H9 (cell line): ENCODE results near the gene ZBTB20. TPM values are rescaled to one million over a fixed set of nuclear protein-coding genes. Genes with fewer than 3 reads are reported as not detected.

ENCODE experiments used
- DNase-seq: peaks from one replicate; pipeline ENCODE4 v3.0.0-alpha.2; 2017
- H2AFZ ChIP-seq: one replicate; pipeline ENCODE4 v1.6.1; 2013; ENCODE audit warnings: mild to moderate bottlenecking, low read length, control low read depth, moderate library complexity
- H2AK5ac ChIP-seq: 2 replicates; pipeline ENCODE4 v1.6.1; 2013; ENCODE audit warnings: low read length, control low read depth, mixed read lengths; ENCODE audit not compliant: insufficient read length
- H2BK120ac ChIP-seq: one replicate; pipeline ENCODE4 v1.6.1; 2013; ENCODE audit warnings: low read depth, mild to moderate bottlenecking, low read length, control low read depth, inconsistent platforms; ENCODE audit not compliant: poor library complexity, severe bottlenecking
- H2BK12ac ChIP-seq: 2 replicates; pipeline ENCODE4 v1.6.1; 2013; ENCODE audit warnings: low read length, control low read depth, mixed read lengths, low read depth; ENCODE audit not compliant: insufficient read length
- H2BK15ac ChIP-seq: 2 replicates; pipeline ENCODE4 v1.6.1; 2013; ENCODE audit warnings: low read depth, low read length, control low read depth
- H2BK20ac ChIP-seq: one replicate; pipeline ENCODE4 v1.6.1; 2013; ENCODE audit warnings: low read depth, mild to moderate bottlenecking, low read length, control low read depth, inconsistent platforms; ENCODE audit not compliant: poor library complexity, severe bottlenecking
- H2BK5ac ChIP-seq: 2 replicates; pipeline ENCODE4 v1.6.1; 2013; ENCODE audit warnings: low read length, control low read depth, mixed read lengths; ENCODE audit not compliant: insufficient read length
- H3K14ac ChIP-seq: 2 replicates; pipeline ENCODE4 v1.6.1; 2013; ENCODE audit warnings: low read length, control low read depth; ENCODE audit not compliant: insufficient read depth
- H3K18ac ChIP-seq: 2 replicates; pipeline ENCODE4 v1.6.1; 2013; ENCODE audit warnings: low read depth, mild to moderate bottlenecking, mixed read lengths, low read length, control low read depth; ENCODE audit not compliant: insufficient read length
- H3K23ac ChIP-seq: 2 replicates; pipeline ENCODE4 v1.6.1; 2013; ENCODE audit warnings: low read length, control low read depth, mixed read lengths, low read depth; ENCODE audit not compliant: insufficient read length
- H3K23me2 ChIP-seq: 2 replicates; pipeline ENCODE4 v1.6.1; 2013; ENCODE audit warnings: low read depth, mild to moderate bottlenecking, mixed read lengths, low read length, control low read depth; ENCODE audit not compliant: insufficient read length, poor library complexity, severe bottlenecking
- H3K27ac ChIP-seq: 2 replicates; pipeline ENCODE4 v1.5.1; 2013; ENCODE audit warnings: low read length, control low read depth, mixed read lengths, low read depth; ENCODE audit not compliant: insufficient read length
- H3K27me3 ChIP-seq: 2 replicates; pipeline ENCODE4 v1.6.1; 2013; ENCODE audit warnings: low read length, control low read depth, inconsistent platforms; ENCODE audit not compliant: insufficient read depth
- H3K4ac ChIP-seq: 2 replicates; pipeline ENCODE4 v1.6.1; 2013; ENCODE audit warnings: low read depth, mild to moderate bottlenecking, control low read depth, inconsistent platforms, low read length, moderate library complexity
- H3K4me1 ChIP-seq: 2 replicates; pipeline ENCODE4 v1.6.1; 2013; ENCODE audit warnings: low read length, control low read depth, inconsistent platforms; ENCODE audit not compliant: insufficient read depth
- H3K4me2 ChIP-seq: 2 replicates; pipeline ENCODE4 v1.6.1; 2013; ENCODE audit warnings: low read length, control low read depth, mixed read lengths; ENCODE audit not compliant: insufficient read length, insufficient read depth
- H3K56ac ChIP-seq: 2 replicates; pipeline ENCODE4 v1.6.1; 2013; ENCODE audit warnings: low read depth, mild to moderate bottlenecking, mixed read lengths, low read length, control low read depth; ENCODE audit not compliant: insufficient read length
- H3K79me1 ChIP-seq: 2 replicates; pipeline ENCODE4 v1.6.1; 2013; ENCODE audit warnings: low read depth, mild to moderate bottlenecking, moderate library complexity, low read length, control low read depth, inconsistent platforms; ENCODE audit not compliant: insufficient read depth, poor library complexity, severe bottlenecking
- H3K79me2 ChIP-seq: 2 replicates; pipeline ENCODE4 v1.6.1; 2013; ENCODE audit warnings: low read length, control low read depth, inconsistent platforms; ENCODE audit not compliant: insufficient read depth
- H3K9ac ChIP-seq: 2 replicates; pipeline ENCODE4 v1.6.1; 2013; ENCODE audit warnings: low read length, control low read depth, mixed read lengths; ENCODE audit not compliant: insufficient read length; ENCODE audit errors: extremely low read depth
- H3K9me3 ChIP-seq: one replicate; pipeline ENCODE4 v1.6.1; 2013; ENCODE audit warnings: low read depth, low read length, inconsistent platforms; ENCODE audit not compliant: control insufficient read depth
- H3T11ph ChIP-seq: one replicate; pipeline ENCODE4 v1.6.1; 2013; ENCODE audit warnings: mild to moderate bottlenecking, low read length, control low read depth, inconsistent platforms
- H4K20me1 ChIP-seq: one replicate; pipeline ENCODE4 v1.6.1; 2013; ENCODE audit not compliant: control insufficient read depth, insufficient read length, insufficient read depth
- H4K5ac ChIP-seq: 2 replicates; pipeline ENCODE4 v1.6.1; 2013; ENCODE audit warnings: low read depth, mild to moderate bottlenecking, mixed read lengths, low read length, control low read depth; ENCODE audit not compliant: insufficient read length
- H4K8ac ChIP-seq: replicated peaks from 2 replicates; pipeline ENCODE4 v1.6.1; 2013; ENCODE audit warnings: low read length, control low read depth, mixed read lengths, low read depth; ENCODE audit not compliant: insufficient read length
- H4K91ac ChIP-seq: 2 replicates; pipeline ENCODE4 v1.6.1; 2013; ENCODE audit warnings: low read depth, mild to moderate bottlenecking, moderate library complexity, mixed read lengths, low read length, control low read depth; ENCODE audit not compliant: insufficient read length
- H3K27ac Mint-ChIP-seq, 3 experiments: 2 replicates in 2 of 3; 3 replicates in 1 of 3; pipeline ENCODE4 v1.8.0; 2020 to 2021; ENCODE audit warnings: mixed read lengths in 3 of 3, mild to moderate bottlenecking in 1 of 3, moderate library complexity in 1 of 3
- H3K27me3 Mint-ChIP-seq: 2 replicates; pipeline ENCODE4 v1.8.0; 2021; ENCODE audit warnings: low read depth, mild to moderate bottlenecking, moderate library complexity, mixed read lengths
- H3K36me3 Mint-ChIP-seq, 3 experiments: 2 replicates in 2 of 3; 3 replicates in 1 of 3; pipeline ENCODE4 v1.8.0; 2020 to 2021; ENCODE audit warnings: low read depth in 3 of 3, mixed read lengths in 3 of 3; ENCODE audit not compliant: insufficient read depth in 1 of 3
- H3K4me1 Mint-ChIP-seq, 2 experiments: 2 replicates each; pipeline ENCODE4 v1.8.0; 2020; ENCODE audit warnings: mixed read lengths in 2 of 2
- H3K4me3 Mint-ChIP-seq, 2 experiments: 2 replicates in 1 of 2; 3 replicates in 1 of 2; pipeline ENCODE4 v1.8.0; 2020 to 2021; ENCODE audit warnings: mild to moderate bottlenecking in 2 of 2, mixed read lengths in 2 of 2, moderate library complexity in 1 of 2
- H3K9me3 Mint-ChIP-seq, 2 experiments: 2 replicates in 1 of 2; 3 replicates in 1 of 2; pipeline ENCODE4 v1.8.0; 2020; ENCODE audit warnings: mild to moderate bottlenecking in 2 of 2, mixed read lengths in 2 of 2, moderate library complexity in 1 of 2
- CTCF ChIP-seq: fragments of 200-600 bp; sonication (generic); conservative IDR thresholded peaks from 3 replicates; pipeline ENCODE4 v1.8.0; 2021; ENCODE audit warnings: antibody characterized with exemption, mild to moderate bottlenecking
- WGBS: extraction: QIAGEN DNeasy Blood & Tissue Kit; methylation state at CpG from one replicate; pipeline ENCODE4 v1.1.7; 2013; ENCODE audit warnings: missing lambda C conversion rate, low lambda C conversion rate, mixed read lengths; ENCODE audit not compliant: insufficient read length; ENCODE audit errors: extremely low coverage; 5-methylcytosine and 5-hydroxymethylcytosine counted together
- total RNA-seq: library from RNA; stranded (reverse); gene quantifications from 2 replicates; pipeline ENCODE4 v1.2.1, GENCODE V29; 2021

The ZBTB20 gene
- total RNA-seq, 1 experiment from 2014 or later, result 0.70 TPM

DNA sequence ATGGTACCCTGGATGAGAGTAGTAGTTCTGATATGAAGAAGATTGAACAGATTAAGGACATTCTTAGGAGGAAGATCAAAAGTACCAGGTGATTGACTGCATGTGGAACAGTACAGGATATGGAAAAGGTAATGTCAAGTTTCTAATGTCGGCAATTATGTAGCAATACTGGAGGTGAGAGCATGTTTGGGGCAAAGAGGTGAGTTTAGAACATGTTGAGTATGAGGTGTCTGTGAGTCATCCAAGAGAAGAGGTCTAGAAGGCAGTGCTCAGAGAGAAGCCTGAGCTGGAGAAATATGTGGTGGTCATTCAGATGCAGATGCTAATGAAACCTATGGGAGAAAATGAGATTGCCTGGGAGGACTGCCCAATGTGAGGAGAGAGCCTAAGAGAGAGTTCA is 305.6 kb downstream of the ZBTB20 start:
- Histone ChIP-seq H3T11ph (no peak overlapping the region), H2AFZ (no peak overlapping the region), H3K27ac (no peak overlapping the region), H2BK12ac (no peak overlapping the region), H4K8ac (no peak overlapping the region), H4K91ac (no peak overlapping the region), H2BK20ac (no peak overlapping the region), H3K79me2 (no peaks in the 10 kb centered on the region), H3K23ac (no peak overlapping the region), H3K4me1 (no peaks in the 10 kb centered on the region), H3K56ac (no peak overlapping the region), H4K5ac (no peak overlapping the region), H3K4me2 (no peak overlapping the region), H3K18ac (no peak overlapping the region), H3K9ac (no peak overlapping the region), H2BK15ac (no peak overlapping the region), H3K9me3 (no peaks in the 10 kb centered on the region), H3K4ac (no peak overlapping the region), H3K14ac (no peak overlapping the region), H2BK5ac (no peak overlapping the region), H3K23me2 (no peaks in the 10 kb centered on the region), H4K20me1 (no peaks in the 10 kb centered on the region), H3K27me3 (no peaks in the 10 kb centered on the region), H2BK120ac (no peak overlapping the region), H2AK5ac (no peak overlapping the region), H3K79me1 (no peaks in the 10 kb centered on the region)
- no CpG with 5 or more reads among the region's 1 CpG for WGBS
- Mint-ChIP-seq H3K4me3 (no peak overlapping the region), H3K4me1 (peaks cover 0 to 8% of the 10 kb centered on the region in 2 experiments; a peak in 2 of 4 replicates), H3K36me3 (no peaks in the 10 kb centered on the region), H3K9me3 (no peaks in the 10 kb centered on the region; a peak in 1 of 5 replicates), H3K27me3 (no peaks in the 10 kb centered on the region), H3K27ac (no peak overlapping the region)
- no peak for TF ChIP-seq CTCF
- no peak for DNase-seq
